ENCODE results near the gene KRT39.

Gene KRT39

GRCh38 chr17:40947929-40948328 lies 18.8 kb downstream of the KRT39 start:
- no peaks in the 10 kb centered on the region for H3K9me3 Mint-ChIP-seq
- no peak overlapping the region for H3K27ac Mint-ChIP-seq
- H3K27me3 Mint-ChIP-seq, result peaks cover 84 to 89% of the 10 kb centered on the region in 2 donors
- no peaks in the 10 kb centered on the region for H3K4me1 Mint-ChIP-seq (ENCODE audit: low read depth in 2 of 2)
- DNase-seq, result no peak
- ATAC-seq (replicated peaks), result no peak
- no peak overlapping the region for H3K4me3 Mint-ChIP-seq
- no peaks in the 10 kb centered on the region for H3K36me3 Mint-ChIP-seq (ENCODE audit: insufficient read depth)

GRCh38 chr17:40945414-40945813 lies 21.3 kb downstream of the KRT39 start:
- ATAC-seq (replicated peaks), result no peak
- Mint-ChIP-seq H3K27ac (peak overlapping the region in 1 of 2 donors; percentile 44), H3K36me3 (ENCODE audit: insufficient read depth) (no peaks in the 10 kb centered on the region), H3K4me1 (ENCODE audit: low read depth in 2 of 2) (no peaks in the 10 kb centered on the region), H3K27me3 (peaks cover 82 to 89% of the 10 kb centered on the region in 2 donors), H3K9me3 (no peaks in the 10 kb centered on the region), H3K4me3 (no peak overlapping the region)
- DNase-seq, result no peak

GRCh38 chr17:40944531-40944930 lies 22.2 kb downstream of the KRT39 start:
- Mint-ChIP-seq H3K27me3 (peaks cover 76 to 84% of the 10 kb centered on the region in 2 donors), H3K36me3 (ENCODE audit: insufficient read depth) (no peaks in the 10 kb centered on the region), H3K9me3 (no peaks in the 10 kb centered on the region), H3K27ac (no peak overlapping the region), H3K4me1 (ENCODE audit: low read depth in 2 of 2) (no peaks in the 10 kb centered on the region), H3K4me3 (no peak overlapping the region)
- ATAC-seq (replicated peaks), result no peak
- no peak for DNase-seq

- Mint-ChIP-seq H3K27me3 (peaks cover 65 to 80% of the 10 kb centered on the region in 2 donors), H3K4me3 (no peak overlapping the region), H3K27ac (peak overlapping the region in 1 of 2 donors; percentile 79), H3K9me3 (no peaks in the 10 kb centered on the region), H3K36me3 (ENCODE audit: insufficient read depth) (no peaks in the 10 kb centered on the region), H3K4me1 (ENCODE audit: low read depth in 2 of 2) (peaks cover 0 to 3% of the 10 kb centered on the region in 2 donors)
- DNase-seq (no peak), ATAC-seq (replicated peaks) (no peak)
These were observed 24.2 kb downstream of the KRT39 start for GRCh38 chr17:40942553-40942952.

- H3K4me3 Mint-ChIP-seq, result no peak overlapping the region
- no peaks in the 10 kb centered on the region for H3K9me3 Mint-ChIP-seq
- no peak for DNase-seq
- peaks cover 0 to 10% of the 10 kb centered on the region in 2 donors for H3K4me1 Mint-ChIP-seq (ENCODE audit: low read depth in 2 of 2)
- no peak overlapping the region for H3K27ac Mint-ChIP-seq
- no peaks in the 10 kb centered on the region for H3K36me3 Mint-ChIP-seq (ENCODE audit: insufficient read depth)
- H3K27me3 Mint-ChIP-seq, result peaks cover 65 to 69% of the 10 kb centered on the region in 2 donors
- ATAC-seq (replicated peaks), result no peak
These were observed 26.5 kb downstream of the KRT39 start for GRCh38 chr17:40940266-40940665.

GRCh38 chr17:40938981-40939380 lies 27.8 kb downstream of the KRT39 start:
- no peaks in the 10 kb centered on the region for H3K36me3 Mint-ChIP-seq (ENCODE audit: insufficient read depth)
- H3K4me3 Mint-ChIP-seq, result no peak overlapping the region
- H3K9me3 Mint-ChIP-seq, result no peaks in the 10 kb centered on the region
- DNase-seq (no peak), ATAC-seq (replicated peaks) (no peak)
- H3K27ac Mint-ChIP-seq, result no peak overlapping the region
- H3K4me1 Mint-ChIP-seq (ENCODE audit: low read depth in 2 of 2), result peaks cover 0 to 10% of the 10 kb centered on the region in 2 donors
- peaks cover 59 to 62% of the 10 kb centered on the region in 2 donors for H3K27me3 Mint-ChIP-seq

GRCh38 chr17:40937384-40937819 lies 29.3 kb downstream of the KRT39 start, which contains the start of gene KRT23:
TSS of gene KRT23 (minus strand) at chr17:40937646. CDS start at chr17:40936603, 1,043 bp downstream.
- H3K9me3 Mint-ChIP-seq, result no peaks in the 10 kb centered on the region
- H3K4me3 Mint-ChIP-seq, result peak within 1 kb of the TSS in 1 of 2 donors; percentile 62
- H3K27me3 Mint-ChIP-seq, result peaks cover 55 to 57% of the 10 kb centered on the region in 2 donors
- peak within 1 kb of the TSS in 1 of 2 donors; percentile 81 for H3K27ac Mint-ChIP-seq
- ATAC-seq (replicated peaks), result peak; percentile 21
- peaks cover 0 to 10% of the 10 kb centered on the region in 2 donors for H3K4me1 Mint-ChIP-seq (ENCODE audit: low read depth in 2 of 2)
- no peaks in the 10 kb centered on the region for H3K36me3 Mint-ChIP-seq (ENCODE audit: insufficient read depth)
- DNase-seq, result no peak

GRCh38 chr17:40936976-40937375 lies 29.8 kb downstream of the KRT39 start:
- DNase-seq, result no peak
- no peak for ATAC-seq (replicated peaks)
- peak overlapping the region in 1 of 2 donors; percentile 62 for H3K4me3 Mint-ChIP-seq
- H3K9me3 Mint-ChIP-seq, result no peaks in the 10 kb centered on the region
- H3K36me3 Mint-ChIP-seq (ENCODE audit: insufficient read depth), result no peaks in the 10 kb centered on the region
- H3K27ac Mint-ChIP-seq, result peak overlapping the region in 1 of 2 donors; percentile 81
- H3K4me1 Mint-ChIP-seq (ENCODE audit: low read depth in 2 of 2), result peaks cover 0 to 10% of the 10 kb centered on the region in 2 donors
- H3K27me3 Mint-ChIP-seq, result peaks cover 51 to 52% of the 10 kb centered on the region in 2 donors

GRCh38 chr17:40936437-40936971 lies 30.2 kb downstream of the KRT39 start:
- H3K9me3 Mint-ChIP-seq, result no peaks in the 10 kb centered on the region
- DNase-seq (no peak), ATAC-seq (replicated peaks) (no peak)
- peak overlapping the region in 1 of 2 donors; percentile 81 for H3K27ac Mint-ChIP-seq
- H3K4me1 Mint-ChIP-seq (ENCODE audit: low read depth in 2 of 2), result peaks cover 0 to 10% of the 10 kb centered on the region in 2 donors
- no peaks in the 10 kb centered on the region for H3K36me3 Mint-ChIP-seq (ENCODE audit: insufficient read depth)
- peak overlapping the region in 1 of 2 donors; percentile 62 for H3K4me3 Mint-ChIP-seq
- H3K27me3 Mint-ChIP-seq, result peaks cover 51 to 52% of the 10 kb centered on the region in 2 donors

GRCh38 chr17:40935624-40936023 lies 31.1 kb downstream of the KRT39 start:
- no peak overlapping the region for H3K4me3 Mint-ChIP-seq
- no peak for DNase-seq
- H3K27ac Mint-ChIP-seq, result peak overlapping the region in 1 of 2 donors; percentile 0
- H3K36me3 Mint-ChIP-seq (ENCODE audit: insufficient read depth), result no peaks in the 10 kb centered on the region
- peaks cover 0 to 10% of the 10 kb centered on the region in 2 donors for H3K4me1 Mint-ChIP-seq (ENCODE audit: low read depth in 2 of 2)
- no peaks in the 10 kb centered on the region for H3K9me3 Mint-ChIP-seq
- H3K27me3 Mint-ChIP-seq, result peaks cover 46 to 52% of the 10 kb centered on the region in 2 donors
- peak; percentile 91 for ATAC-seq (replicated peaks)

GRCh38 chr17:40932608-40933007 lies 34.1 kb downstream of the KRT39 start:
- Mint-ChIP-seq H3K4me3 (no peak overlapping the region), H3K27me3 (peaks cover 32 to 61% of the 10 kb centered on the region in 2 donors), H3K4me1 (ENCODE audit: low read depth in 2 of 2) (peaks cover 0 to 8% of the 10 kb centered on the region in 2 donors), H3K27ac (no peak overlapping the region), H3K36me3 (ENCODE audit: insufficient read depth) (no peaks in the 10 kb centered on the region), H3K9me3 (no peaks in the 10 kb centered on the region)
- ATAC-seq (replicated peaks), result no peak
- DNase-seq, result no peak

- no peaks in the 10 kb centered on the region for H3K4me1 Mint-ChIP-seq (ENCODE audit: low read depth in 2 of 2)
- ATAC-seq (replicated peaks) (no peak), DNase-seq (no peak)
- no peaks in the 10 kb centered on the region for H3K36me3 Mint-ChIP-seq (ENCODE audit: insufficient read depth)
- H3K27me3 Mint-ChIP-seq, result peaks cover 33 to 61% of the 10 kb centered on the region in 2 donors
- H3K27ac Mint-ChIP-seq, result no peak overlapping the region
- H3K9me3 Mint-ChIP-seq, result no peaks in the 10 kb centered on the region
- H3K4me3 Mint-ChIP-seq, result no peak overlapping the region
These were observed 35.4 kb downstream of the KRT39 start for GRCh38 chr17:40931311-40931710.

- no peak for ATAC-seq (replicated peaks)
- H3K4me3 Mint-ChIP-seq, result no peak overlapping the region
- peaks cover 0 to under 1% of the 10 kb centered on the region in 2 donors for H3K4me1 Mint-ChIP-seq (ENCODE audit: low read depth in 2 of 2)
- H3K27me3 Mint-ChIP-seq, result peaks cover 31 to 66% of the 10 kb centered on the region in 2 donors
- DNase-seq, result no peak
- H3K36me3 Mint-ChIP-seq (ENCODE audit: insufficient read depth), result peaks cover 3% of the 10 kb centered on the region
- no peaks in the 10 kb centered on the region for H3K9me3 Mint-ChIP-seq
- no peak overlapping the region for H3K27ac Mint-ChIP-seq
These were observed 40.4 kb downstream of the KRT39 start for GRCh38 chr17:40926341-40926740.

GRCh38 chr17:40922239-40922638 lies 44.5 kb downstream of the KRT39 start:
- peaks cover 34 to 51% of the 10 kb centered on the region in 2 donors for H3K27me3 Mint-ChIP-seq
- H3K4me1 Mint-ChIP-seq (ENCODE audit: low read depth in 2 of 2), result peaks cover 0 to 4% of the 10 kb centered on the region in 2 donors
- peaks cover 3% of the 10 kb centered on the region for H3K36me3 Mint-ChIP-seq (ENCODE audit: insufficient read depth)
- DNase-seq, result no peak
- H3K27ac Mint-ChIP-seq, result no peak overlapping the region
- H3K9me3 Mint-ChIP-seq, result no peaks in the 10 kb centered on the region
- no peak for ATAC-seq (replicated peaks)
- no peak overlapping the region for H3K4me3 Mint-ChIP-seq

Data from effector memory CD8-positive, alpha-beta T cell (primary cell).